ENCODE measurements around the gene ADGRD1.

The ADGRD1 gene

GRCh38 chr12:131038961-131039950, 85.5 kb downstream of the ADGRD1 start:
- no peak overlapping the region for H3K4me3 ChIP-seq (ENCODE audit: low read depth, low read length)
- TF ChIP-seq POLR2A (IDR thresholded peaks at IDR 0.05; ENCODE audit: extremely low read depth, insufficient read length) (no peak), CTCF (IDR thresholded peaks at IDR 0.05; ENCODE audit: low read depth, low read length) (no peak)
- no peak for DNase-seq (ENCODE audit: low read depth)

GRCh38 chr12:131040491-131040890, 86.8 kb downstream of the ADGRD1 start:
- no peak overlapping the region for H3K4me3 ChIP-seq (ENCODE audit: low read depth, low read length)
- DNase-seq (ENCODE audit: low read depth): no peak
- TF ChIP-seq POLR2A (IDR thresholded peaks at IDR 0.05; ENCODE audit: extremely low read depth, insufficient read length) (no peak), CTCF (IDR thresholded peaks at IDR 0.05; ENCODE audit: low read depth, low read length) (no peak), MYC (IDR thresholded peaks at IDR 0.05; ENCODE audit: low read depth, low read length) (no peak), MAX (IDR thresholded peaks at IDR 0.05; ENCODE audit: low read depth, low read length) (no peak)

GRCh38 chr12:131041216-131041967, 87.7 kb downstream of the ADGRD1 start:
- DNase-seq (ENCODE audit: low read depth): no peak
- TF ChIP-seq POLR2A (IDR thresholded peaks at IDR 0.05; ENCODE audit: extremely low read depth, insufficient read length): no peak
- TF ChIP-seq MYC (IDR thresholded peaks at IDR 0.05; ENCODE audit: low read depth, low read length): no peak
- TF ChIP-seq MAX (IDR thresholded peaks at IDR 0.05; ENCODE audit: low read depth, low read length): no peak
- no peak for TF ChIP-seq CTCF (IDR thresholded peaks at IDR 0.05; ENCODE audit: low read depth, low read length)
- H3K4me3 ChIP-seq (ENCODE audit: low read depth, low read length): no peak overlapping the region

- TF ChIP-seq MAX (IDR thresholded peaks at IDR 0.05; ENCODE audit: low read depth, low read length) (no peak), CTCF (IDR thresholded peaks at IDR 0.05; ENCODE audit: low read depth, low read length) (no peak), POLR2A (IDR thresholded peaks at IDR 0.05; ENCODE audit: extremely low read depth, insufficient read length) (no peak), MYC (IDR thresholded peaks at IDR 0.05; ENCODE audit: low read depth, low read length) (no peak)
- no peak for DNase-seq (ENCODE audit: low read depth)
- H3K4me3 ChIP-seq (ENCODE audit: low read depth, low read length): no peak overlapping the region
Observed at GRCh38 chr12:131041968-131042833, 88.5 kb downstream of the ADGRD1 start.

GRCh38 chr12:131042834-131043245, 89.1 kb downstream of the ADGRD1 start:
- TF ChIP-seq POLR2A (IDR thresholded peaks at IDR 0.05; ENCODE audit: extremely low read depth, insufficient read length) (no peak), CTCF (IDR thresholded peaks at IDR 0.05; ENCODE audit: low read depth, low read length) (no peak), MAX (IDR thresholded peaks at IDR 0.05; ENCODE audit: low read depth, low read length) (no peak), MYC (IDR thresholded peaks at IDR 0.05; ENCODE audit: low read depth, low read length) (no peak)
- no peak for DNase-seq (ENCODE audit: low read depth)
- no peak overlapping the region for H3K4me3 ChIP-seq (ENCODE audit: low read depth, low read length)

All from NB4 (cell line).